CD14-positive monocyte (primary cell): ENCODE data around the gene MAB21L3. TPM values are rescaled to one million over a fixed set of nuclear protein-coding genes. Genes with fewer than 3 reads are reported as not detected.
A peak's percentile ranks its signal among the peaks of the same experiment; 100 is the strongest.

ENCODE experiments used
- DNase-seq, 3 donors: peaks; one replicate each; pipeline ENCODE4 v3.0.0-alpha.2; 2011 to 2022
- H2AFZ ChIP-seq: 2 replicates; pipeline ENCODE4 v1.6.0; 2012; ENCODE audit warnings: mild to moderate bottlenecking, low read depth, low read length, inconsistent platforms; ENCODE audit not compliant: insufficient read depth, poor library complexity, severe bottlenecking
- H3K27ac ChIP-seq, 2 donors: 1 replicate in 1 of 2; 2 replicates in 1 of 2; pipeline ENCODE4 v1.5.1; 2012 to 2013; ENCODE audit warnings: low read length in 2 of 2, control low read depth in 1 of 2, inconsistent platforms in 1 of 2, low read depth in 1 of 2, mild to moderate bottlenecking in 1 of 2
- H3K27me3 ChIP-seq, 2 donors: one replicate each; pipeline versions ENCODE4 v1.6.0 to v1.6.1; 2011 to 2013; ENCODE audit warnings: low read length in 2 of 2; ENCODE audit not compliant: control insufficient read depth in 2 of 2, insufficient read depth in 2 of 2
- H3K36me3 ChIP-seq, 2 donors: replicated peaks in 1 of 2; 1 replicate in 1 of 2; 2 replicates in 1 of 2; pipeline versions ENCODE4 v1.5.1 to v1.6.1; 2012 to 2013; ENCODE audit warnings: low read length in 2 of 2, control low read depth in 1 of 2, inconsistent platforms in 1 of 2, mild to moderate bottlenecking in 1 of 2; ENCODE audit not compliant: insufficient read depth in 2 of 2, control insufficient read depth in 1 of 2
- H3K4me1 ChIP-seq, 2 donors: 1 replicate in 1 of 2; 2 replicates in 1 of 2; pipeline versions ENCODE4 v1.5.1 to v1.6.1; 2012 to 2013; ENCODE audit warnings: low read length in 2 of 2, control low read depth in 1 of 2, inconsistent platforms in 1 of 2, mild to moderate bottlenecking in 1 of 2, moderate library complexity in 1 of 2; ENCODE audit not compliant: insufficient read depth in 2 of 2, control insufficient read depth in 1 of 2
- H3K4me2 ChIP-seq: replicated peaks from 2 replicates; pipeline ENCODE3; 2012; ENCODE audit warnings: low read length, moderate library complexity, mild to moderate bottlenecking; ENCODE audit not compliant: poor library complexity, severe bottlenecking; ENCODE audit errors: extremely low read depth
- H3K4me3 ChIP-seq, 3 experiments: fragments of 200-600 bp in 1 of 3; sonication (generic) in 1 of 3; replicated peaks in 1 of 3; 1 replicate in 2 of 3; 2 replicates in 1 of 3; pipeline ENCODE4 v1.5.1; 2011 to 2013; ENCODE audit warnings: low read length in 3 of 3, mild to moderate bottlenecking in 3 of 3, control low read depth in 2 of 3, low read depth in 2 of 3, inconsistent platforms in 1 of 3, moderate library complexity in 1 of 3
- H3K79me2 ChIP-seq: 2 replicates; pipeline ENCODE4 v1.6.0; 2012; ENCODE audit warnings: mild to moderate bottlenecking, control low read depth, inconsistent platforms, low read length, moderate library complexity; ENCODE audit not compliant: insufficient read depth
- H3K9ac ChIP-seq: 2 replicates; pipeline ENCODE4 v1.6.0; 2017; ENCODE audit warnings: low read length, mild to moderate bottlenecking; ENCODE audit not compliant: insufficient read depth, poor library complexity, severe bottlenecking
- H3K9me3 ChIP-seq, 2 donors: replicated peaks in 1 of 2; 1 replicate in 1 of 2; 2 replicates in 1 of 2; pipeline versions ENCODE4 v1.5.1 to v1.6.1; 2012 to 2013; ENCODE audit warnings: low read length in 2 of 2, control low read depth in 1 of 2; ENCODE audit not compliant: control insufficient read depth in 1 of 2, insufficient read depth in 1 of 2
- H4K20me1 ChIP-seq: 2 replicates; pipeline ENCODE4 v1.6.0; 2012; ENCODE audit warnings: mild to moderate bottlenecking, low read length, control low read depth, moderate library complexity; ENCODE audit not compliant: insufficient read depth
- H3K27ac Mint-ChIP-seq, 7 donors: one replicate each; pipeline ENCODE4 v1.8.0; 2020; ENCODE audit warnings: mild to moderate bottlenecking in 7 of 7, mixed read lengths in 7 of 7, moderate library complexity in 6 of 7, inconsistent platforms in 2 of 7
- H3K27me3 Mint-ChIP-seq, 3 donors: one replicate each; pipeline ENCODE4 v1.8.0; 2021 to 2022; ENCODE audit warnings: low read depth in 3 of 3, mild to moderate bottlenecking in 3 of 3, mixed read lengths in 3 of 3, moderate library complexity in 3 of 3, inconsistent platforms in 1 of 3
- H3K36me3 Mint-ChIP-seq, 2 donors: one replicate each; pipeline ENCODE4 v1.8.0; 2020; ENCODE audit warnings: mixed read lengths in 2 of 2, inconsistent platforms in 1 of 2, mild to moderate bottlenecking in 1 of 2
- H3K4me1 Mint-ChIP-seq: one replicate; pipeline ENCODE4 v1.8.0; 2020; ENCODE audit warnings: mild to moderate bottlenecking, mixed read lengths
- H3K4me3 Mint-ChIP-seq, 2 donors: one replicate each; pipeline ENCODE4 v1.8.0; 2020; ENCODE audit warnings: mild to moderate bottlenecking in 2 of 2, mixed read lengths in 2 of 2, moderate library complexity in 1 of 2
- H3K9me3 Mint-ChIP-seq, 7 donors: one replicate each; pipeline ENCODE4 v1.8.0; 2020 to 2022; ENCODE audit warnings: mixed read lengths in 7 of 7, mild to moderate bottlenecking in 6 of 7, moderate library complexity in 6 of 7, inconsistent platforms in 2 of 7
- WGBS: methylation state at CpG from one replicate; pipeline ENCODE4 v1.1.5; 2013; ENCODE audit warnings: missing lambda C conversion rate; ENCODE audit not compliant: insufficient coverage; 5-methylcytosine and 5-hydroxymethylcytosine counted together
- intact Hi-C, 2 donors: fragments of 100-400 bp; cut with micrococcal nuclease; formaldehyde crosslinking; loops; one replicate each; pipeline versions ENCODE4 v1.15.0 to v1.15.1; 2023
- polyA plus RNA-seq, 3 donors: library from polyadenylated mRNA; depleted of rRNA in 1 of 3; unstranded in 2 of 3; stranded (reverse) in 1 of 3; fragments of 300-500 nt in 2 of 3; fragments of >200 nt in 1 of 3; fragmentation: Illumina TruSeq in 2 of 3; gene quantifications; 1 replicate in 2 of 3; 2 replicates in 1 of 3; pipeline ENCODE4 v1.2.3, GENCODE V29; 2012 to 2021
- TF ChIP-seq, protein P1 (sequence below): fragments of 200-600 bp; IDR thresholded peaks from one replicate; pipeline ENCODE4 v1.8.0; 2022; ENCODE audit warnings: antibody characterized with exemption, mild to moderate bottlenecking

Gene MAB21L3
- polyA plus RNA-seq, 3 donors = 0.44 TPM; not detected in 2

DNA sequence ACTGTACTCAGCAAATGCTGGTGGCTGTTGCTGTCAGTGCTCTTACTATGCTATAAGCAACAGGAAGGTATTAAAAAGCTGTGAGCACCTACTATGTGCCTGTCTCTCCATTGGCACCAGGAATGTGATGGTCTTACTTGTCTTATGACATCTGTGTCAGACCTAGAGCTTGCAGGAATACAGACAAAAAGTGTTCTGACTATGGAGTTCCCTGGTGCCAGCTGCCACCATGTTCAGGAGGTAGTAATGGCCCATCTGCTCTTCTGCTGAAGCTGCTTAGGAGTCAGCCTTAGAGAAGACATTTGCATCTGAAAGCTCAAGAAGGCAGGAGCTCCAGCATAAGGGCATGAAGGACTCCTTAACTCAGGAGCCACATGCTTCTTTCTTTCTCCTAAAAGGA lies 52.3 kb downstream of the MAB21L3 start:
- Histone ChIP-seq H3K4me2 (no peak overlapping the region), H2AFZ (no peak overlapping the region)

DNA sequence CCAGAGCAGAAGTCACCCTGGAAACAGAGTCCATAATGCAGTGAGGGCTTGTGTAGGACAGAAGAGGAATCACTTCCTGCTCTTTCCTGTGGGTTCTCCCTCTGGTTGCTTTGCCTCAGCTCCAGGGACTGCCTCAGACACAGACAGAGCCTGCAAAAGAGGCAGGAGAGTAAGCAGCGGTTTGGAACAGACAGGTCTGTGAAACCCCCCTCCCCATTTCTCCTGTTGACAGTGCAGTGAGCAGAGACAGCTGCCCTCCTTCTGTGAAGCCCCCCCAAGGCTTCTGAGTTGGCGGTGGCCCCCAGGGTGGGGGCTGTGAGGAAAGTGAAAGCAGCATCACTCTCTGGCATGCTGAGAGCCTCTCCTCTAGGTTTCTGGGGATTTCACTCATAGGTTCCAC lies 53.0 kb downstream of the MAB21L3 start:
- H3K36me3 ChIP-seq = no peaks in the 10 kb centered on the region
- Mint-ChIP-seq H3K4me1 (peaks cover 32% of the 10 kb centered on the region), H3K27ac (peak overlapping the region in 1 of 7 donors; percentile 20), H3K9me3 (peaks cover 0 to 3% (median 2%) of the 10 kb centered on the region in 7 donors), H3K36me3 (no peaks in the 10 kb centered on the region), H3K27me3 (peaks cover 6 to 17% (median 9%) of the 10 kb centered on the region in 3 donors), H3K4me3 (no peak overlapping the region)
- H3K4me1 ChIP-seq = peaks cover 28 to 29% of the 10 kb centered on the region in 2 donors
- peaks cover 0 to 10% of the 10 kb centered on the region in 2 donors for H3K27me3 ChIP-seq
- WGBS = no CpG with 5 or more reads among the region's 2 CpGs
- TF ChIP-seq, protein P1, sequence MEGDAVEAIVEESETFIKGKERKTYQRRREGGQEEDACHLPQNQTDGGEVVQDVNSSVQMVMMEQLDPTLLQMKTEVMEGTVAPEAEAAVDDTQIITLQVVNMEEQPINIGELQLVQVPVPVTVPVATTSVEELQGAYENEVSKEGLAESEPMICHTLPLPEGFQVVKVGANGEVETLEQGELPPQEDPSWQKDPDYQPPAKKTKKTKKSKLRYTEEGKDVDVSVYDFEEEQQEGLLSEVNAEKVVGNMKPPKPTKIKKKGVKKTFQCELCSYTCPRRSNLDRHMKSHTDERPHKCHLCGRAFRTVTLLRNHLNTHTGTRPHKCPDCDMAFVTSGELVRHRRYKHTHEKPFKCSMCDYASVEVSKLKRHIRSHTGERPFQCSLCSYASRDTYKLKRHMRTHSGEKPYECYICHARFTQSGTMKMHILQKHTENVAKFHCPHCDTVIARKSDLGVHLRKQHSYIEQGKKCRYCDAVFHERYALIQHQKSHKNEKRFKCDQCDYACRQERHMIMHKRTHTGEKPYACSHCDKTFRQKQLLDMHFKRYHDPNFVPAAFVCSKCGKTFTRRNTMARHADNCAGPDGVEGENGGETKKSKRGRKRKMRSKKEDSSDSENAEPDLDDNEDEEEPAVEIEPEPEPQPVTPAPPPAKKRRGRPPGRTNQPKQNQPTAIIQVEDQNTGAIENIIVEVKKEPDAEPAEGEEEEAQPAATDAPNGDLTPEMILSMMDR = no peak
- no peak for DNase-seq
- H4K20me1 ChIP-seq = no peaks in the 10 kb centered on the region
- no peak overlapping the region for H3K9ac ChIP-seq
- intact Hi-C loops = no loop called here
- H3K4me2 ChIP-seq = no peak overlapping the region
- H3K79me2 ChIP-seq = no peaks in the 10 kb centered on the region
- no peak overlapping the region for H2AFZ ChIP-seq
- H3K4me3 ChIP-seq = no peak overlapping the region
- H3K27ac ChIP-seq = no peak overlapping the region
- H3K9me3 ChIP-seq = no peaks in the 10 kb centered on the region

More for the DNA sequence above, 52.3 kb downstream of the MAB21L3 start:
- no peaks in the 10 kb centered on the region for H3K79me2 ChIP-seq
- TF ChIP-seq, protein P1 = no peak
- no peaks in the 10 kb centered on the region for H3K36me3 ChIP-seq
- no peak overlapping the region for H3K4me3 Mint-ChIP-seq
- no peak overlapping the region for H3K27ac ChIP-seq
- intact Hi-C loops = no loop called here
- H3K27ac Mint-ChIP-seq = no peak overlapping the region
- H3K9me3 Mint-ChIP-seq = peaks cover 0 to 3% (median 2%) of the 10 kb centered on the region in 7 donors
- no peaks in the 10 kb centered on the region for H3K9me3 ChIP-seq
- no peak overlapping the region for H3K4me3 ChIP-seq
- H3K27me3 ChIP-seq = peaks cover 0 to 6% of the 10 kb centered on the region in 2 donors
- DNase-seq = no peak
- no peaks in the 10 kb centered on the region for H3K36me3 Mint-ChIP-seq
- H3K4me1 Mint-ChIP-seq = peaks cover 26% of the 10 kb centered on the region
- H4K20me1 ChIP-seq = no peaks in the 10 kb centered on the region
- H3K9ac ChIP-seq = no peak overlapping the region
- peaks cover 22 to 23% of the 10 kb centered on the region in 2 donors for H3K4me1 ChIP-seq
- H3K27me3 Mint-ChIP-seq = peaks cover 4 to 11% (median 8%) of the 10 kb centered on the region in 3 donors
